Epithelial cell of proximal tubule (primary cell): ENCODE data around the gene SETX. TPM values are rescaled to one million over a fixed set of nuclear protein-coding genes. Genes with fewer than 3 reads are reported as not detected.
A peak's percentile ranks its signal among the peaks of the same experiment; 100 is the strongest.

Experiments used
- DNase-seq: peaks from one replicate; pipeline ENCODE4 v3.0.0-alpha.2; 2011; ENCODE audit warnings: low read depth
- H3K4me3 ChIP-seq: 2 replicates; pipeline ENCODE4 v1.5.1; 2011; ENCODE audit warnings: low read depth, mild to moderate bottlenecking, low read length
- total RNA-seq: library from RNA; depleted of rRNA; stranded (reverse); fragments of >200 nt; gene quantifications from 2 replicates; pipeline ENCODE4 v1.2.3, GENCODE V29; 2015
- TF ChIP-seq, protein P1 (sequence below): conservative IDR thresholded peaks from 2 replicates; pipeline ENCODE4 v1.5.1; 2012; ENCODE audit warnings: low read depth, mild to moderate bottlenecking, low read length

The SETX gene
- total RNA-seq, 1 donor from 2014 or later, result 34.7 TPM

DNA sequence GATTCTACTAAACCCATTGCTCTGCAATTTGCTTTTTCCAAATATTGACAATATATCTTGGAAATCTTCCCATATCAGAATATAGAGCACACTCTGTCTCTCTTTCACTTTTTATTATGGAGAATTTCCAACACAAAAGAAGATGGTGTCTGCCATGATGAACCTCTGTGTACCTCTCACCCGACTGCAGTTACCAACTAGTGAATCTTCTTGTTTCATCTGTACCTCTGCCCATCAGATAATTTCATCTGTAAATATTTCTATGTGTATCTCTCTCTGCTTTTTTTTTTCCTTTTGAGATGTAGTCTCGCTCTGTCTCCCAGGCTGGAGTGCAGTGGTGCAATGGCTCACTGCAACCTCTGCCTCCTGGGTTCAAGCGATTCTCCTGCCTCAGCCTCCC lies 130.1 kb downstream of the SETX start:
- DNase-seq, result no peak
- H3K4me3 ChIP-seq, result no peak overlapping the region
- TF ChIP-seq, protein P1, sequence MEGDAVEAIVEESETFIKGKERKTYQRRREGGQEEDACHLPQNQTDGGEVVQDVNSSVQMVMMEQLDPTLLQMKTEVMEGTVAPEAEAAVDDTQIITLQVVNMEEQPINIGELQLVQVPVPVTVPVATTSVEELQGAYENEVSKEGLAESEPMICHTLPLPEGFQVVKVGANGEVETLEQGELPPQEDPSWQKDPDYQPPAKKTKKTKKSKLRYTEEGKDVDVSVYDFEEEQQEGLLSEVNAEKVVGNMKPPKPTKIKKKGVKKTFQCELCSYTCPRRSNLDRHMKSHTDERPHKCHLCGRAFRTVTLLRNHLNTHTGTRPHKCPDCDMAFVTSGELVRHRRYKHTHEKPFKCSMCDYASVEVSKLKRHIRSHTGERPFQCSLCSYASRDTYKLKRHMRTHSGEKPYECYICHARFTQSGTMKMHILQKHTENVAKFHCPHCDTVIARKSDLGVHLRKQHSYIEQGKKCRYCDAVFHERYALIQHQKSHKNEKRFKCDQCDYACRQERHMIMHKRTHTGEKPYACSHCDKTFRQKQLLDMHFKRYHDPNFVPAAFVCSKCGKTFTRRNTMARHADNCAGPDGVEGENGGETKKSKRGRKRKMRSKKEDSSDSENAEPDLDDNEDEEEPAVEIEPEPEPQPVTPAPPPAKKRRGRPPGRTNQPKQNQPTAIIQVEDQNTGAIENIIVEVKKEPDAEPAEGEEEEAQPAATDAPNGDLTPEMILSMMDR, result no peak

DNA sequence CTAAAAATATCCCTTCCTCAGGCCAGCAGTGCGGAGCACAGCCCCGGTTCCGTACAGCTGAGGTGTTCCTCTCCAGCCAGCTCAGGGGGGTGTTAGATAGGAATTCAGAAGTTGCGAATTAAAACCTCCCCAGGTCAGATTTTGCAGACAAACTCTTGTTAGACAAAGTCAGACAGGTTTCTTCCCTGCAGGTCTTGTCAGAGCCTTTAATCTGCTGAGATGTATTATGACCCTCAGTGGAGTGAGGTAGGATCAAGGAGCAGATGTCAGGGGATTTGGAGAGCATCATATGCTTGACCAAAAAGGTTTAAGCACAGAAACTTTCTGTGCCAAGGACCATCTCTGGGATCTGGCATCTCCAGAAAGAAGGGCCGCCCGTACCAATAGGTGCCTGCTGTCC lies 132.8 kb downstream of the SETX start:
- TF ChIP-seq, protein P1, result no peak
- H3K4me3 ChIP-seq, result no peak overlapping the region
- no peak for DNase-seq

DNA sequence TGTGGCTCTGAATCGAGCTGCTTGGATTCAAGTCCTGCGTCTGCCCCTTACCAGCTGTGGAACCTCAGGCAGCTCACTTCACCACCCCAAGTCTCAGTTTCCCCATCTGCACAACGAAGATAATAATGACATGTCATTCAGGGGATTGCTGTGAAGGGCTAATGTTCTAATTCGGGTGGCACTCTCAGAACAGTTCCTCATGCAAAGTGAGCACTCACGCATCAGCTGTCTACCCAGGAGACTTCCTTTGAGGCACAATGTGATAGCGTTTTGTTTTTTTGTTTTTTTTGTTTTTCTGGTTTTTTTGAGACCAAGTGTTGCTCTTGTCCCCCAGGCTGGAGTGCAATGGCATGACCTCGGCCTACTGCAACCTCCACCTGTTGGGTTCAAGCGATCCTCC lies 136.6 kb downstream of the SETX start:
- no peak overlapping the region for H3K4me3 ChIP-seq
- DNase-seq, result no peak
- TF ChIP-seq, protein P1, result no peak

DNA sequence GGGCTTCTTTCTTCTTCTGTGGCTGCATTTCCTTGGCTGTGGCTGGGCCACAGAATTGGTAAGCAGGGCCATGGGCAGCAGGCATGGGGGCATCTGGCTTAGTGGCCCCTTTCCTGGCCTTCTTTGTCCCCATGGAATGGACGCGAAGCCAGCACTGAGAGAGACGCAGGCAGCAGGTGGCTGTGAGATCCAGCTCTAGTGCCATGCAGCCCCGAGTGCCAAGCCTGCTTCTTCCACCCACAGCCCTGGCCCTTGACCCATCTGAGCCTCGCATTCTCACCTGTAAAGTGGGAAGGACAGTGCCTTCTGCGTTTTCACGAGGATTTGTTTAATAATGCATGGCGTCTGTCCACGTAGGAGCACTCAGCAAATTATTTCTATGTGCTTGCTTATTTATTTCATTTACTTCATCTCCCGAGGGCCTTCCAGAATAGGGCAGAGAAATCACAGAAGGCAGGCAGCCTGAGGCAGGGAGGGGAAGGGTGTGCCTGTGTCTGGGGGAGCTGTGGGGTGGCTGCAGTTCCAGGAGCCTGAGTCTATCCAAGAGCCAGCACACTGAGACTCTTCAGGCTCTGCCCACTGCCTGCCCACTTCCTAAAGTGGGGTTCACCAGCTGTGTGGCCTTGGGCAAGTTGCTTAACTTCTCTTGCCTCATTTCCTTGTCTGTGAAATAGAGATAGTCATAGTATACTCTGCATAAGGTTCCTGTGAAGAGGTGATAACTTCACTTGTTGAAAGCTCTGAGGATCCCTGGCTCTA lies 137.7 kb downstream of the SETX start:
- TF ChIP-seq, protein P1, result no peak
- no peak for DNase-seq
- H3K4me3 ChIP-seq, result no peak overlapping the region

DNA sequence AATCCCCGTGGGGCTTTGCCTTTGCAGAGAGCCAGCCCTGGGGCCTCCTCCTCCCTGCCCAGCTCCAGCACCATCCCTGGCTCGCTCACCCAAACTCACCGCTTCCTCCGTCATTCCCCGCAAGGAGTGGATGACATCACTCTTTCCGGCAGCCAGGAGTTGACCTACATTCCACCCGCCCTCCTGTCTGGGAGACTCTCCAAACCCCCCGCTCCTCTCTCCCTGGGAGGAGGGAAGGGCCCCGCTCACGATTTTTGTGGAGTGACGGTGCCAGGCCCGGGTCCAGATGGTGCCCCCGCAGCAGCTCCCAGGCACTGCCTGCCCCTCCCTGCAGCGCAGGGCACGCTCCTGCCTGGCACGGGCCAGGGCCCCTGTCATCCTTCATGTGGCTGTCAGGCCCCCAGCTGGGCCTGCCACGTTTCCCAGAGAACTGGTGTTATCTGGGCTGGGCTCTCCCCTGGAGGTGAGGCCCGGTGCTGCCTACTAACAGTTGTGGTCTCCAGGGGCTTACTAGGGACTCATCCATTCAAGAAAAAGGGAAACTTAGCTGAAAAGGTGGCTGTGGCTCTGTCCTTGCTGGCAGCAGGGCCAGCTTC lies 140.7 kb downstream of the SETX start:
- no peak for DNase-seq
- TF ChIP-seq, protein P1, result peak; percentile 13
- no peak overlapping the region for H3K4me3 ChIP-seq

DNA sequence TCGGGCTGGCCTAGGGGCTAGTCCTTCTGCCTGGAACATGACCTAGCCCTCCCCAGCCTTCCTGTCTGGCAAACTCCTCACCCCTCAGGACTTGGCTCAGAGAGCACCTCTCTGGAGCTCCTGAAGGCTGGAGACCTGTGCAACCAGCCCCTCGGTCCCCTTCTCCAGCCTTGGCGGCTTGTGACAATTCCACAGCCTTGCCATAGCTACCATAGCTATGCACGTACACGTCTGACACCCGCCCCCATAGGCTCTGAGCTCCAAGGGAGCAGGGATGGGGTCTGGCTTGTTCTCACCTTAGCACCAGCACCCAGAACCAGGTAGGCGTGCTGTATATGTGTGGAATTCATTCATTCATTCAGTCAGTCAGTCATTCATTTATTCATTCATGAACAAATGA lies 143.2 kb downstream of the SETX start:
- no peak overlapping the region for H3K4me3 ChIP-seq
- TF ChIP-seq, protein P1, result no peak
- DNase-seq, result no peak

Other genes with a start within 250 kb of the SETX start
- 0.07 TPM in 1 of 2 replicates, not detected in the other for gene NTNG2, start 192.9 kb downstream of the SETX start, total RNA-seq
- gene TTF1, start 51.9 kb upstream of the SETX start, total RNA-seq, result 16.3 and 29.8 TPM in 2 replicates
- not detected in 2 replicates for gene CFAP77, start 55.2 kb upstream of the SETX start, total RNA-seq
- not detected in 2 replicates for gene BARHL1, start 227.6 kb upstream of the SETX start, total RNA-seq